ENCODE results near the gene FBXW12.
"Not testable (repeated sequence)": the region's sequence is repeated elsewhere in the genome, so short reads cannot be mapped to it uniquely, and the experiment has no call there.

The FBXW12 gene

GRCh38 chr3:48387634-48388033, 15.6 kb downstream of the FBXW12 start:
- no peak for DNase-seq (ENCODE audit: low read depth)

GRCh38 chr3:48388966-48389365, 16.9 kb downstream of the FBXW12 start:
- DNase-seq (ENCODE audit: low read depth), result no peak

GRCh38 chr3:48394391-48394790, 22.4 kb downstream of the FBXW12 start:
- no peak for DNase-seq (ENCODE audit: low read depth)

- DNase-seq (ENCODE audit: low read depth), result no peak
Measured at GRCh38 chr3:48395714-48396113, 23.7 kb downstream of the FBXW12 start.

GRCh38 chr3:48397767-48398681, 26.0 kb downstream of the FBXW12 start:
- DNase-seq (ENCODE audit: low read depth), result no peak

GRCh38 chr3:48398701-48399386, 26.8 kb downstream of the FBXW12 start:
- no peak for DNase-seq (ENCODE audit: low read depth)

- no peak for DNase-seq (ENCODE audit: low read depth)
Measured at GRCh38 chr3:48399387-48400172, 27.6 kb downstream of the FBXW12 start.

GRCh38 chr3:48400824-48401433, 28.9 kb downstream of the FBXW12 start:
- peak; percentile 55 for DNase-seq (ENCODE audit: low read depth)

- DNase-seq (ENCODE audit: low read depth), result not testable (repeated sequence)
Measured at GRCh38 chr3:48401434-48401901, 29.4 kb downstream of the FBXW12 start.

- DNase-seq (ENCODE audit: low read depth), result peak; percentile 81
Measured at GRCh38 chr3:48402281-48402732, 30.3 kb downstream of the FBXW12 start.

GRCh38 chr3:48402907-48403306, 30.9 kb downstream of the FBXW12 start:
- no peak for DNase-seq (ENCODE audit: low read depth)

GRCh38 chr3:48403533-48404439, 31.8 kb downstream of the FBXW12 start:
- DNase-seq (ENCODE audit: low read depth), result no peak

GRCh38 chr3:48404440-48405342, 32.7 kb downstream of the FBXW12 start:
- no peak for DNase-seq (ENCODE audit: low read depth)

- DNase-seq (ENCODE audit: low read depth), result no peak
Measured at GRCh38 chr3:48405343-48405881, 33.4 kb downstream of the FBXW12 start.

- no peak for DNase-seq (ENCODE audit: low read depth)
Measured at GRCh38 chr3:48405971-48406370, 34.0 kb downstream of the FBXW12 start.

- no peak for DNase-seq (ENCODE audit: low read depth)
Measured at GRCh38 chr3:48406443-48407431, 34.7 kb downstream of the FBXW12 start.

- no peak for DNase-seq (ENCODE audit: low read depth)
Measured at GRCh38 chr3:48407542-48408099, 35.6 kb downstream of the FBXW12 start.

GRCh38 chr3:48408823-48409281, 36.8 kb downstream of the FBXW12 start:
- no peak for DNase-seq (ENCODE audit: low read depth)
